GM12864 (cell line): ENCODE results near the gene SCN8A.

Source experiments
- DNase-seq: peaks from one replicate; pipeline ENCODE4 v3.0.0-alpha.2; 2011; ENCODE audit warnings: low read depth
- H3K4me3 ChIP-seq: 2 replicates; pipeline ENCODE4 v1.5.1; 2011; ENCODE audit warnings: mild to moderate bottlenecking, low read depth, low read length, control low read depth
- TF ChIP-seq, protein P1 (sequence below): IDR thresholded peaks from 2 replicates; pipeline ENCODE4 v1.5.1; 2011; ENCODE audit warnings: low read depth, mild to moderate bottlenecking, moderate library complexity, low read length, control low read depth, inconsistent platforms; ENCODE audit errors: missing control alignments

The SCN8A gene

DNA sequence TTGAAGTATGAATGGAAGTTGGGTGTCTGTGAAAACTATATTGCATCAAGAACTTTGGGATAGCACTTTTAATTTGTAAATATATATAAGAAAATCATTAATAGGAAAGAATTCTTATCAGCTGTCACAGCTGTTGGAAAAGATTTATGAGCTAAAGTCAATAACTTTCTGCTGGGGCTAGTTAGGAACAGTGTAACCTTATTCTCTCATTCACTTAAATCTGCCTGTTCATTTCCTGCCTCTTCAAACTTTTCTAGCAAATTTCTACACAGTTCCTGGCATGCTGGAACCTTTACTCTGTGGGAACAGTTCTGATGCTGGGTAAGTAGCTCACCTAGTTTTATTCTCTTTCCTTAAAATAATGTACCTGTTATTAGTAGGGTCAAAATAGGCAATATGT is 109.9 kb downstream of the SCN8A start:
- TF ChIP-seq, protein P1, sequence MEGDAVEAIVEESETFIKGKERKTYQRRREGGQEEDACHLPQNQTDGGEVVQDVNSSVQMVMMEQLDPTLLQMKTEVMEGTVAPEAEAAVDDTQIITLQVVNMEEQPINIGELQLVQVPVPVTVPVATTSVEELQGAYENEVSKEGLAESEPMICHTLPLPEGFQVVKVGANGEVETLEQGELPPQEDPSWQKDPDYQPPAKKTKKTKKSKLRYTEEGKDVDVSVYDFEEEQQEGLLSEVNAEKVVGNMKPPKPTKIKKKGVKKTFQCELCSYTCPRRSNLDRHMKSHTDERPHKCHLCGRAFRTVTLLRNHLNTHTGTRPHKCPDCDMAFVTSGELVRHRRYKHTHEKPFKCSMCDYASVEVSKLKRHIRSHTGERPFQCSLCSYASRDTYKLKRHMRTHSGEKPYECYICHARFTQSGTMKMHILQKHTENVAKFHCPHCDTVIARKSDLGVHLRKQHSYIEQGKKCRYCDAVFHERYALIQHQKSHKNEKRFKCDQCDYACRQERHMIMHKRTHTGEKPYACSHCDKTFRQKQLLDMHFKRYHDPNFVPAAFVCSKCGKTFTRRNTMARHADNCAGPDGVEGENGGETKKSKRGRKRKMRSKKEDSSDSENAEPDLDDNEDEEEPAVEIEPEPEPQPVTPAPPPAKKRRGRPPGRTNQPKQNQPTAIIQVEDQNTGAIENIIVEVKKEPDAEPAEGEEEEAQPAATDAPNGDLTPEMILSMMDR: no peak
- DNase-seq: no peak
- H3K4me3 ChIP-seq: no peak overlapping the region

DNA sequence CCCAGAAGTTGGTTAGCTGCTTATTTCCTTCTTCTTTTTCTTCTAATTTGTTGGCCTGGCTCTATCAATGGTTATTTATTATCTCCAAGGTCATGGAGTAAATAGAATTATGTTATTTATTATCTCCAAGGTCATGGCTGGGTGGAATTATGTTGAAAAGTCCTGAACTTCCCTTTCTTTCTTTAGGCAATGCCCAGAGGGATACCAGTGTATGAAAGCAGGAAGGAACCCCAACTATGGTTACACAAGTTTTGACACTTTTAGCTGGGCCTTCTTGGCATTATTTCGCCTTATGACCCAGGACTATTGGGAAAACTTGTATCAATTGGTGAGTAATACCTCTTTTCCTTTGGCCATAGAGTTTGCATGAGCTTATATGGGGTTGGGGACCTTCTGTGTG is 111.6 kb downstream of the SCN8A start:
- TF ChIP-seq, protein P1: no peak
- DNase-seq: no peak
- no peak overlapping the region for H3K4me3 ChIP-seq

DNA sequence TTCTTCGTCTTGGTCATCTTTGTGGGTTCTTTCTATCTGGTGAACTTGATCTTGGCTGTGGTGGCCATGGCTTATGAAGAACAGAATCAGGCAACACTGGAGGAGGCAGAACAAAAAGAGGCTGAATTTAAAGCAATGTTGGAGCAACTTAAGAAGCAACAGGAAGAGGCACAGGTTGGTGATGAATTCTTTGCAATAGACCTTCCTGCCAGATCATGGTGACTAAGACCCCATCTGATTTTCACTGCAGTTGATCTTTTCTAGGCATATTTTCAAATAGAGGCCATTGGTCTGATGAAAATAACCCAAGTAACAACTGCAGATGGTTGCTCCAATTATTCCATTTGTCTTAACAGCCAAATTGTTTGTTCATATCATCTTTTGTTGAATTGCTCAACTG is 114.4 kb downstream of the SCN8A start:
- DNase-seq: no peak
- H3K4me3 ChIP-seq: no peak overlapping the region
- TF ChIP-seq, protein P1: no peak

DNA sequence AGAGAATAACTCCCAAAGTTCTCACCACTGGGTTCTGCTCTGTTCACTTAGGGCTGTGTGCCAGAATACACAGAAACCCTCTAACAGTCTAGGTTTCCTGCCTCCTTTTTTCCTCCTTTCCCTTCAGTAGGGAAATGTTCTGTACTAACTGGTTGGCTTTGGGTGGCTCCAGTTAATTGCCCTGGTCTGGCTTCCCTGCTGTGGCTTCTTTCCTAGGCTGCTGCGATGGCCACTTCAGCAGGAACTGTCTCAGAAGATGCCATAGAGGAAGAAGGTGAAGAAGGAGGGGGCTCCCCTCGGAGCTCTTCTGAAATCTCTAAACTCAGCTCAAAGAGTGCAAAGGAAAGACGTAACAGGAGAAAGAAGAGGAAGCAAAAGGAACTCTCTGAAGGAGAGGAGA is 115.2 kb downstream of the SCN8A start:
- no peak overlapping the region for H3K4me3 ChIP-seq
- no peak for DNase-seq
- TF ChIP-seq, protein P1: no peak

DNA sequence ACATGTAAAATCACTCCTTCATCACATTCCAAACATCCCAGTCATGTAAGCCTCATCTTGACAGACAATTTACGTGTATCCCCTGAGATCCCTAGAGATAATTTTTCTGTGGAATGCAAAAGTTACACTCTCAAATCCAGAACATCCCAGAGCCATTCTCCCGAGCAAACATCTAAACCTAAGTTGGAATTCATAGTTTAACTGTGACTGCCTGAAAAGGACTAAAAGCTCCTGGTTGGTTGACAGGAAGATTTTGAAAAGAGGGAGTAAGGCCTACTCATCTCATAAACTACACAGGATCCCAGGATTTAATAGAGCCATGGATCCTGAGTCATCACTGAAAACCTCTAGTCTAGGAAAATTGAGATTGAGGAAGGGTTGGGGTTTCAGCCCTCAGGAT is 123.6 kb downstream of the SCN8A start:
- DNase-seq: no peak
- no peak overlapping the region for H3K4me3 ChIP-seq
- TF ChIP-seq, protein P1: no peak

DNA sequence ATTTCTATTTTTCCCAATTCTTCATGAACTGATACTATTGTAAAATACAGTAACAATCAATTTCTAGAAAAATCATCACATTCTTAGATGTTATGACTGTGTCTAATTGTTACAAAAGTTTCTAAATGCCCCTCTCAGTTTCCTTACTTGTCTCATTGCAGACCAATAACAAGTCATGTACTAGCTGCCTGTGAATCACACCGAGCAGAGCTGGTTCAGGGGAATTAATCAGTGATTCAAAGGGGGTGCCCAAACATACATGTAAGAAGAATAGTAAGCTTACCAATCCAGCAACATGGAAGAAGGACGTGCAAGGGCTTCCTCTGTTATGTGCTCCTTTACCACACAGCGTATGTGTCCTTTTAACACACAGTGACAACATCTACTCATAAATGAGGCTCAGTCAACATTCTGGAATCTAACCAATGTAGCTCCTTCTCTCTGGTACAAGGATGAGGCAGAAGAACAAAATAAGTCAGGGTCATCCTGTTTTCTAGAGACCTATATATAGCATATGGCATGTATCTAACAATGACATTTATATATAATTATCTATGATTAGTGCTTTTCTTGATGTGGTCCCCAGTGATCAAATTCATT is 126.4 kb downstream of the SCN8A start:
- no peak for DNase-seq
- H3K4me3 ChIP-seq: no peak overlapping the region
- TF ChIP-seq, protein P1: no peak

DNA sequence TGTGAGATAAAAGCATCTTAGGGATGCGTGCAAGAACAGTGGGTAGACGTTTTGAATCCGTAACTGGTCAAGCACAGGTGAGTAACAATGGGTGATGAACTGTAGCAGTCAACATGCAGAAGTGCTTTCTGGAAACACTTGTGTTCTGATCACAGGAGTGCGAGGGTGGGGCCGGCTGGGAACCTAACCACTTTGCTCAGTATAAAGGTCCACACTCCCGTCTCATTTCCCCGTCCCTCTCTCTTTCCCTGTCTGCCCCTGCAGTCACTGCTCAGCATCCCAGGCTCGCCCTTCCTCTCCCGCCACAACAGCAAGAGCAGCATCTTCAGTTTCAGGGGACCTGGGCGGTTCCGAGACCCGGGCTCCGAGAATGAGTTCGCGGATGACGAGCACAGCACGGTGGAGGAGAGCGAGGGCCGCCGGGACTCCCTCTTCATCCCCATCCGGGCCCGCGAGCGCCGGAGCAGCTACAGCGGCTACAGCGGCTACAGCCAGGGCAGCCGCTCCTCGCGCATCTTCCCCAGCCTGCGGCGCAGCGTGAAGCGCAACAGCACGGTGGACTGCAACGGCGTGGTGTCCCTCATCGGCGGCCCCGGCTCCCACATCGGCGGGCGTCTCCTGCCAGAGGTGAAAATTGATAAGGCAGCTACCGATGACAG is 130.4 kb downstream of the SCN8A start:
- TF ChIP-seq, protein P1: no peak
- no peak overlapping the region for H3K4me3 ChIP-seq
- DNase-seq: no peak
